Measurements from ENCODE around the gene DNM1L.

Gene DNM1L

DNA sequence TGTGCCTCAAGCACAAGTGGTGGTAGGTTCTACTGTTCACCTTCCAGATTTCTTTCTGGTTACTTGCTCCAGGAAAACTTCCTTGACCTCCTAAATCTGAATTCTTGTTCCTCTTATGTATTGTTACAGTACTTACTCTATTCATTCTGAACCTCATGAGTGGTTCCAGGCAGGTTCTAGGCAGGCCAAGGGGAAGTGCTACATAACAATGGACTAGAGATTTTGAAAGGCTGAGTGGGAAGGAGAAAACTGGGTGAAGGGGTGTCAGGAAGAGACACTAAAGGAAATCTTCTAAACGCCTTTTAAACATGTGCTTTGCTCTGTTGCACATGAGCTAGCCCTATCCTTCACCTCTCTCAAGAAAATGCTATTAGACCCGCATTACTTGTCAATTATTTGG lies 75.0 kb downstream of the DNM1L start:
- no peak for DNase-seq (ENCODE audit: low read depth, low spot score)

DNA sequence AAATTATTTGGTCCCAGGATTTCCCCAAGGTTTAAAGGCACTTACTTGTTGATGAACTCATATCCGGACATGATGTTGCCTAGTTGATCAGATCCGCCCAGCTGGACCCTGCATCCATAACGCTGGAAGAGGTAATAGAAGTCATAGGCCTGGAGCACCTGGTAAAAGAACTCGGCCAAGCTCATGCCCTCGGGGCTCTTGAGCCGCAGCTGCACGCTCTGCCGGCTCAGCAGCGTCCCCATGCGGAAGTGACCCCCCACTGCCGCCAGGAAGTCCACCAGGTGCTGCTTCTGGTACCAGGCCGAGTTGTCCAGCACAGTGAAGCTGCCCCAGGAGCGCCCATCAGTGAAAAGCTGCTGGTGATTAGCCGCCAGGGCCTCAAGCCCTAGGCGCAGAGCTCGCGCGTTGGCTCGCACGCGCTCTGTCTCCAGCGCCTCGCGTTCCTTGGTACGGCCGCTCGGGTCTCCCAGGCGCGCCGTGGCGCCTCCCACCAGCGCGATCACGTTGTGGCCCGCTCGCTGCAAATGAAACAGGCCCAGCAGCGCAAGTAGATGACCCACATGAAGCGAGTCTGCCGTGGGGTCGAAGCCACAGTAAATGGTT lies 76.1 kb downstream of the DNM1L start:
- peak; percentile 73 for DNase-seq (ENCODE audit: low read depth, low spot score)
- peak overlapping the region; percentile 98 for H3K27ac ChIP-seq

More for the DNA sequence above, 75.0 kb downstream of the DNM1L start:
- H3K27ac ChIP-seq = peak overlapping the region; percentile 98

DNA sequence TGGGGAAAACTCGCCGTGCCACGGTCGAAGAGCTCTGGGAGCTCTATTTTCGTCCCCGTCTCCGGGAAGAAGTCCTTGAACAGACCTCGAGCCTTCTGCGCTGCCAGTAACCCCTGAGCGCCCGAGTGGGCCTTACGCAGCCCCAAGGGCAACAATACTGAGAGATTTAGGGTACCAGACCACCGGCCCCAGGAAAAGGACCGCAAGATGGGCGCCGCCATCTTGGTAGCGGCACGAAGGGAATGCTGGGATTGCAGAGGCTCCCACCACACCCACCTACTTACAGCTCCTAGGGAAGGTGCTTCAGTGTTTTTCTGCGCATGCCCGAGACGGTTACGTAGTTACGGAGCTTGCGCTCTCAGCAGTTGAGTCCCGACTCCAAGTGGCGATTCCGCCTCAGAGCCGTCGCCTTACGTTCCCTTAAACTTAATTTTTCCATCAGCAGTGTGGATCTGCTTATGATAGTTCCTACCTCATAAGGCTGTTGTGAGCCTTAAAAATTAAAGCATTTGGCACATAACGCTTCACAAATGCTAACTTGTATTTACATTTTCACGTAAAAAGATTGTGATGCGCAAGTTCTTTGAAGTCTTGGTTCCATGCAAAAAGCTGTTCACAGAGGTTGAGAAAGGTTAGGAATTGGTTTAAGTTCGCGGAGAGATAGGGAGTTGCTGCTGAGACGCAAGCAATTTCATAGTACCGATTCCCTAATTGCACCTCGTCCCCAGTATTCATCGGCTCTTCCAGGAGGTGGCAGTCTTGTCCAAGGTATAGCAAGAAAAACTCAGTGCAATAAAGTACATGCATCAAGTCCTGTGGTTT lies 76.8 kb downstream of the DNM1L start, which contains the start of gene YARS2:
Gene YARS2 (minus strand): TSS at position 244 of the 822 bp plus-strand sequence. CDS start 23 bp downstream, at position 221.
- DNase-seq (ENCODE audit: low read depth, low spot score) = peak; percentile 92
- peak within 1 kb of the TSS; percentile 98 for H3K27ac ChIP-seq

DNA sequence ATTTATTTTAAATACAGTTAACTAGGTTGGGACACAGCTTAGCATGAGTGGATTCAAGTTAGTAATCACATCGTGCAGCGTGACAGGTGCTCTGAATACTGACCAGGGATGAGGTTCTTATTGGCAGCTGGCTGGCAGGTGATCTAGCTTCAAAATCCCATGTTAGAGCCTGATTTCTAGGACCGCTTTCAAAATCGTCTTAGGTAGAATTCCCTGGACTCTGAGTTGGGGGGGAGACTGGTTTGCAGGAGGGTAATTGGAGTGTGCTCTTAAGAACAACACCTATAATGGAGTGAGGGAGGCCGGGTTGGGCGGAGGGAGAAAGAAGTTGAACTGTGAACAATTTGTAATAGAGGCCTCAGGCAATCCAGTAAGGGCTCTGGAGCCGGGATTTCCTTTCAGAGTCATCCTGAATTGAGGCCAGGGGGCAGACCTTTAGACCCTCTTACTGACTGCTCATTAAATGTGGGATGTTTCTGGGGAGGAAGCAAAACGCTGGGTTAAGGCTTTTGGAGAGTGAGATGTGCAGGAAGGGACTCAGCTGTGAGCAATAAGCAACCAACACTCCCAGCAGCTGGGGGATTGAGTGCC lies 77.5 kb downstream of the DNM1L start:
- no peak for DNase-seq (ENCODE audit: low read depth, low spot score)
- peak overlapping the region; percentile 98 for H3K27ac ChIP-seq

DNA sequence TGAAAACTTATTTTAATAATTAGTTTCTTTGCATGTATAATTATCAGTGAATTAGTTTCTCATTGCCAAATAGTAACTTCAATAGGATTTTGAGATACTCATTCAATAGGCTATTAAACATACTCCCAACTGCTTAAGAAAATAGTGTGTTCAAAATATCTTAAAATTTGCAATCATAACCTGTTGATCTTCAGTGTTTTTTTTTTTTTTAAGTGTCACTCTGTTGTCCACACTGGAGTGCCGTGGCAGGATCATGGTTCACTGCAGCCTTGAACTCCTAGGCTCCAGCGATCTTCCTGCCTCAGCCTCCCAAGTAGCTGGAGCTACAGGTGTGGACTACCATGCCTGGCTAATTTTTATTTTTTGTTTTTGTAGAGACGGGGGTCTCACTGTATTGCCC lies 78.1 kb downstream of the DNM1L start:
- no peak overlapping the region for H3K27ac ChIP-seq

DNA sequence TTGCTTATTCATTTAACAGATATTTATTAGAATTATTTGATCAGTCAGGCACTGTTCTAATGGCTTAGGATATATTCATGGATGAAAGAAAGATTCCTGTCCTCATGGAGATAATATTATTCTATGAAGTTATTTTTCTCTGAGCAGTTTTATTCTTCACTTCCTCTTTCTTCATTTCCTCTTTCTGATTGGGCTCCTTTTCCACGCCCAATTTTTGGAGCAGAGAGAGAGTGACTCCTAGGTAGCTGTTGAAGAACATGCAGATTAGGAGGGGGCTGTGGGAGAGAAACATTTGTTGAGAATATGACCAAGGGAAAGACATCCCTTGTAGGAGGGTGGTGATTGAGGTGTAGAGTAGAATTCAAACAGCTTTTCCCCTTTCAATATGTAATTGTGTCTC lies 82.6 kb downstream of the DNM1L start:
- H3K27ac ChIP-seq = no peak overlapping the region
- no peak for DNase-seq (ENCODE audit: low read depth, low spot score)

More for the DNA sequence above, 78.1 kb downstream of the DNM1L start:
- DNase-seq (ENCODE audit: low read depth, low spot score) = no peak

DNA sequence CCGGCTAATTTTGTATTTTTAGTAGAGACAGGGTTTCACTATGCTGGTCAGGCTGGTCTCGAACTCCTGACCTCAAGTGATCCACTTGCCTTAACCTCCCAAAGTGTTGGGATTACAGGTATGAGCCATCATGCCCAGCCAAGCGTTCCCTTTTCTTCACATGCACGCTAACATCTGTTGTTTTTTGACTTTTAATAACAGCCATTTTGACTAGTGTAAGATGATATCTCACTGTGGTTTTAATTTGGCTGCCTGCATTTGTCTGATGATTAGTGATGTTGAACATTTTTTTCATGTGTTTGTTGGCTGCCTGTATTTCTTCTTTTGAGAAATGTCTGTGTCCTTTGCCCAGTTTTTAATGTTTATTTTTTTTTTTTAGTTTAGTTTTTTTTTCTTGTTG lies 86.8 kb downstream of the DNM1L start:
- H3K27ac ChIP-seq = no peak overlapping the region
- DNase-seq (ENCODE audit: low read depth, low spot score) = no peak

DNA sequence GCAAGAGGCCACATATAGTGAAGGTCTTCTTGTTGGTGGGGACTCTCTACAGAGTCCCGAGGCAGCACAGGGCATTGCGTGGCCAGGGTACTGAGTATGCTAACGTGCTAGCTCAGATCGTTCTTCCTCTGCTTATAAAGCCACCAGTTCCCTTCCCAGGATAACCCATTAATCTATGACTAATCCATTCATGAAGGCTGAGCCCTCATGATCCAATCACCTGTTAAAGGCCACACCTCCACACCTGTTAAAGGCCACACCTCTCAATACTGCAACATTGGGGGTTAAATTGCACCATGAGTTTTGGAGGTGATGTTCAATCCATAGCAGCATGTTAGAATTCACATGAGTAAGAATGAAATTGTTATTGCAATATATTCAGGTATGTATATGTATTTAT lies 89.4 kb downstream of the DNM1L start:
- DNase-seq (ENCODE audit: low read depth, low spot score) = no peak
- H3K27ac ChIP-seq = no peak overlapping the region

DNA sequence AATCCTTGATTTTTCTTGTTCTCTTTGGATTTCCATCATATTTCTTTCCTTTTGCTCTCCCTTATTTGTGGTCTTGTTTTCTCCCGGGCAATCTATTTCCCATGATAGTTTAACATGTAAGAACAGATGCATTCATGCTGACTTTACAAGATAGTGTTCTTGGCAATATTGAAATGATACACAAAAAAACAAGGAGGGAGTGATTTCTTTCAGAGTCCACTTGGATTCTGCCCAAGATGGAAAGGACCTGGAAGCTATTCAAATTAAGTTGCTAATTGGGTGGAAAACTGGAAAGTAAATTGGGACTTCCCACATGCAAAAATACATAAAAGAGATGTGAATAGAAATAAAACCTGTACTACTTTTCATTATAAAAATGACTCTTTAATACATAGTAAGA lies 91.0 kb downstream of the DNM1L start:
- H3K27ac ChIP-seq = no peak overlapping the region
- DNase-seq (ENCODE audit: low read depth, low spot score) = no peak

DNA sequence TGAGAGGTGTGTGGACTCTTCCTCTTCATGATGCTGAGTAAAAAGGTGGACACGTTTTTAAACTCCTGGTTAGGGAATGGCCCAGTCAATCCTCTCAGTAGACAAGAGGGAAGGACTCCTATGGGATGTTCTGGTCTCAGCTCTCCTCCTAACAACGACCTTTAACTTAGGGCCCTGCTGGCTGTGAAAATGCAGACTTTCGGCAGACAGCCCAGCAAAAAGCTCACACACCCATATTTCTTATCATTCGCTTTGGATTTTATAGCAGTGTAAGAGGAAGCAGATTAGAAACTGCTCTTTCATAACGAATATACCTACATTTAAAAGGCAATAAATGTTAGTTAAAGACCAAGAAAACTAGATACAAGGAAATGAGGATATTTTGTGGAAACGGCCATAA lies 94.6 kb downstream of the DNM1L start:
- DNase-seq (ENCODE audit: low read depth, low spot score) = no peak
- H3K27ac ChIP-seq = no peak overlapping the region

DNA sequence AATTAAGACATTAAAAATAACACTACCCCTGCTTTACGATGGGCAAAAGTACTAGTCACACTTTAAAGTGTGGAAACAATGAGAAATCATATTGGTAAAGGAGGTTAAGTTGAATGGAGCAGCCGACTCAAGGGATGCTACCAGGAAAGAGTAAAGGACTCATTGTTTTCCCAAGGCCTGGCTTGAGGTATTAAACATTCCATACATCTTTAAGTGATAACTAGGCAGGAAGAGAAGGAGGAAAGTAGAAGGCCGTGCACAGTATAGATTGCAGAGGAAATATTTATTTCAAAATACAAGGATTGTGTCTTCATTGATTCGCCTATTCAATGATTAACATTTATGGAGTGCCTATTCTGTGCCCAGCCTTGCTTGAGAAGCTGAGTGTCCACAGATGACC lies 97.2 kb downstream of the DNM1L start:
- DNase-seq (ENCODE audit: low read depth, low spot score) = no peak
- peak overlapping the region; percentile 23 for H3K27ac ChIP-seq

DNA sequence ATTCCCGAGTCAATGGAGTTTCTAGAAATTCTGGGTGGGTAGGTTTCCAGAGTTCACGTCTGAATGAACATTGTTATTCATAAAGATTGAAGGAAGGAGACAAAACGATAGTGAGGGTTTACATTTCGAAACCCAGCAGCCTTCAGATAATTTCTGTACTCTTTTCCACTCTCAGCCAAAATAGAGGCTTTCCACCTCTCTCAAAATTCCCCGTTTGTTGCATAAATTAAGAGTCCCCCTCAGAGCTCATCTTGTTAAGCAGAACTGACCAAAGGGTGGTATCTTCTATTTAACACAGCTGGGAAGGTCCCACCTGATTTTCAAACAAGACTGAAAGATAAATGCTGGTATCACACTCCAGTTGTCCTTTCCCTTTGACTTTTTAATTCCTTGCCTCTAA lies 98.1 kb downstream of the DNM1L start:
- H3K27ac ChIP-seq = no peak overlapping the region
- no peak for DNase-seq (ENCODE audit: low read depth, low spot score)

DNA sequence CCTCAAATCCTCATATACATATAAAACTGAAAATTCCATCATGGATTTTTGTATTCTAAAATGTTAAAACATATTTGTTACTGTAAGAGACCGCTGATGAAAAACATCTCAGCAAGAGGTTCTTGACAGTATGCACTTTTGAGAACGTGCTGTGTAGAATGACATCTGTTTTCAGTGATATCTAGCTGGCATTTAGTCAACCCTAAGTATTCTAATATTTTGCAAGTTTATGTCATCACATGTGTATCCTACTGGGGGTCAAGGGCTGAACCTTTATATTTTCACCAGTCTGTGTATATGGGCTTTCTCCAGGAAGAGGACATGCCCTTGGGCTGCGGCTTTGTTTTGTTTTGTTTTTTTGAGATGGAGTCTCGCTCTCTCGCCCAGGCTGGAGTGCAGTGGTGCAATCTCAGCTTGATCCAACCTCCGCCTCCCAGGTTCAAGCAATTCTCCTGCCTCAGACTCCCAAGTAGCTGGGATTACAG lies 98.6 kb downstream of the DNM1L start:
- no peak for DNase-seq (ENCODE audit: low read depth, low spot score)
- no peak overlapping the region for H3K27ac ChIP-seq

DNA sequence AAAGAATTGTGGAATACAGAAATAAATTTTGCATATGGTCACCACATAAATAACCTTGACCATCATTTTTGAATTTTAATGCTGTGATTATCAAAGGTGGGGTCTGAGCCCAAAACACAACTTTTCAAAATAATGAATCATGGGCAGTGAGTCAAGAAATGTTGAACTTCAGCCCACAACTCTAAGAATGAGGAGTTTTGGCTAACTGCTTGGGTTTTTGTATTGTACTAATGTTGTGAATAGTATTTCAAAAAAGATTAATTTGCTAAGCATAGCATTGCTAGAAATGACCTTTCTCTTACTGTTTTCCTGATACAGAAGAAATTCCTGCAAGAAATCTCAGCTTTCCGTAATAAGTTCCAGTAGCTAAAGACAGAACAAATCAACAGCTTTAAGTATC lies 101.0 kb downstream of the DNM1L start:
- H3K27ac ChIP-seq = no peak overlapping the region
- no peak for DNase-seq (ENCODE audit: low read depth, low spot score)

DNA sequence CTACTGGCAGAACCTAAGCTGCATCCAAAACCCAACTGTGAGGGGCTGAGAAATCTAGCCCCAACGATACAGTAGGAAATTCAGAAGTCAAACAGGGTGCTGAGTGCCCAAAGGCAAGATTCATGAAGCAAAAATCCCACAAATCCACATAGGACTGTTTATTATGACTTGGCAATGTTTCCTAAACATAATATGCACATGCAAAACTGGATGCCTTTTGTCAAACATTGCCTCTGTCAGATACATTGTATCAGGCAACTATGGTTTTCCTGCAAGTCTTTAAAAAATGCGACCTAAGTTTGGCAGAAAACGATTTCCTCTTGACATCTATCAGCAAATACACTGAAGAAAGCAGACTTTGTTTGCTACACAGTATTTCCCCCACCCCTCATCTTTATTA lies 103.9 kb downstream of the DNM1L start:
- no peak for DNase-seq (ENCODE audit: low read depth, low spot score)
- no peak overlapping the region for H3K27ac ChIP-seq

DNA sequence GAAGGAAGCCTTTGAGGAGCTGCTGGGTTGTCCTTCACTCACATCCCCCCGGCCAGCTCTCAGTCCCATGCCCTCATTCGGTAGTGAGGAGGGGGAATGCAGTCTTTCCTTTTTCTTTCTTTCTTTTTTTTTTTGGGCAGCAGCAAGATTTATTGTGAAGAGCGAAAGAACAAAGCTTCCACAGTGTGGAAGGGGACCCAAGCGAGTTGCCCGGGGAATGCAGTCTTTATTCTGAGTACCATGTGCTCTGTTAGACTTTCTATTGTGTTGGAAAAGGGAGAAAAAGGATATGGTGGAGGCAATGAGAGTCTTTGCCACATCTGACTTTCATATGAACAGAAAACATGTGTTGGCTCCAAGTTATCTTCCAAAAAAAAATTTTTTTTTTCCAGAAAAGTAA lies 106.5 kb downstream of the DNM1L start:
- DNase-seq (ENCODE audit: low read depth, low spot score) = no peak
- H3K27ac ChIP-seq = no peak overlapping the region

DNA sequence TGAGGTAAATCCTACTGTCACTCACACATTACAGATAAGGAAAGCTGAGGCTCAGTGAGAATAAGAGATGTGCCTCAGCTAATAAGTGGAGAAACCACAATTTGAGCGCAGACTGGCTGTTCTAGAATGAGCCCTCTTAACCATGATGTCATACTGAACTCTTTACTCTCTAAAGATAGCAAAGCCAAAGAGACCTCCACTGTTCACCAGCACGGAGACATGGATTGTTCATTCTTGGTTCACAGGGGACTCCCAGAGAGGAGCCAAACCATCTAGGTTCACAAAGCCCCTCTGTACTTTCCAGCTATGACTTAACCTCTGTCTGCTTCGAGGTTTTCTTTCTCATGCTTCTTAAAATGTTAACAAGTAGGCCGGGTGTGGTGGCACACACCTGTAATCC lies 109.3 kb downstream of the DNM1L start:
- no peak for DNase-seq (ENCODE audit: low read depth, low spot score)
- no peak overlapping the region for H3K27ac ChIP-seq

DNA sequence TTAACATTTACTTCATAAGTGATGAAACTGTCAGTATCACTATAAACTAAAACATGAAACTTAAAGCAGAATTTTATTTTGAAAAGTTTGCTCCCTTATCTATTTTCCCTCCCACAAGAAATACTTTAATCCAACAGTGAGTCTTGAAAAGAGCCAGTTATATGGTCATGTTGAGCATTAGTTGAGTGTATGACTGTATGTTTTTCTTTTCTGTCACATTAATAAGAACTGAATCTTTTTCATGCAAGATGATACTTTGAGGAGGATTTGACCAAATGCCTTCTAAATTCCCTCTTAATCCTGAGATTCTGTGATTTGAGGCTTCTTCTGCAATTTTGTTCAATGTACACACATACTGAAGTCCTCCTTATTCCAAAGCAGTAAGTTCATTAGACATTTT lies 110.3 kb downstream of the DNM1L start:
- no peak for DNase-seq (ENCODE audit: low read depth, low spot score)
- no peak overlapping the region for H3K27ac ChIP-seq

DNA sequence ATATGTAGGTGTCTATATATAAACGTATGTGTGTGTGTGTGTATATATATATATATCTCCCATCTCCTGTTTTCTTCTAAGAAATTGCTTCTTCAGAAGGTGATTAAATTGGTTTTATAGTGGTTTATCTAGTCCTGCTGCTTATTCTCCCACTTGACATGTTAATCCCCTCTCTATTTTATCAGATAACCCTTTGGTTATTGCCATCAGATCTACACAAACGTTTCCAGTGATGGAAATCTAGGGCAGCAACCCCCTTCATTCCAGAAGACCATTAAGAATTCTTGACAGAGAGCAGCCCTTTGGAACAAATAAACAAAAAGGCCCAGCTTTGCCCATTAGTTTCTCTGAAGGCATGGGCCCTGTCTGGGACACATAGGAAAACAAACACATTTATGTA lies 110.8 kb downstream of the DNM1L start:
- no peak overlapping the region for H3K27ac ChIP-seq
- DNase-seq (ENCODE audit: low read depth, low spot score) = no peak

DNA sequence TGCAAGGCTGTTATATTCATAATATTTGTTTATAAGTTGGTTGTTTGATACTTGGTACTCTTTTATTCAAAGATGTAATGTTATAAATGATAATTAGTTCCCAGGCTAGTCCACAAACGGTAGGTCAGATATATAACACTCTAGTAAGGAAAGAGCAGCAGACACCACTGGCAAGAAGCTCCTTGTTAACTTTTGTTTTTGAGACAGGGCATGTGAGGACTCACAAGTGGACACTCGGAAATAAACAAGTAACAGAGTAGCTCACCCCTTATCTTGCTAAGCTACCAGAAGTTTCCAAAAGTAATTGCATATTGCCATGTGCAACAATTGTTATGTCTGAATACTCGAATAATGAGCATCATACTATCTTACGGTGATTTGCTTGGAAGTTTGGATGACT lies 115.2 kb downstream of the DNM1L start:
- no peak for DNase-seq (ENCODE audit: low read depth, low spot score)
- H3K27ac ChIP-seq = no peak overlapping the region

Data from epithelial cell of prostate (primary cell).